HCT116 (cell line): Measurements from ENCODE around the gene PAQR3. TPM values are rescaled to one million over a fixed set of nuclear protein-coding genes. Genes with fewer than 3 reads are reported as not detected.

Experiments
- ATAC-seq: fragments of 200-7000 bp; cut with Tn5 transposase; 2 replicates; pipeline ENCODE4 v1.9.1; 2020; ENCODE audit warnings: mild to moderate bottlenecking, moderate library complexity
- BruUV-seq: library from RNA; stranded (reverse); fragments of 400-500 nt; replicated peaks from 2 replicates; lab custom pipeline; 2021; lab: Mats Ljungman, UMichigan
- CTCF ChIA-PET: fragments of 300-600 bp; sonication (Branson Sonifier 250); formaldehyde crosslinking; loops from one replicate; lab custom pipeline; 2021; ENCODE audit warnings: antibody characterized with exemption; lab: Charles Lee
- POLR2A ChIA-PET: fragments of 300-600, 350-600 bp; sonication (Branson Sonifier 250); formaldehyde crosslinking; loops from one replicate; lab custom pipeline; 2021; ENCODE audit warnings: antibody characterized with exemption; lab: Charles Lee
- RAD21 ChIA-PET, 2 experiments: fragments of 300-600 bp; sonication (Branson Sonifier 250); formaldehyde crosslinking; loops; one replicate each; lab custom pipeline; 2023; ENCODE audit warnings: low total read pairs in 2 of 2; ENCODE audit not compliant: uncharacterized antibody in 2 of 2, unreplicated experiment in 2 of 2, low non-redundant PET in 1 of 2; lab: Charles Lee
- DNase-seq: peaks from one replicate; pipeline ENCODE4 v3.0.0-alpha.2; 2010; ENCODE audit warnings: low read depth, low spot score
- H2AFZ ChIP-seq: fragments of 200-600 bp; shearing (Covaris generic), sonication (generic); 2 replicates; pipeline ENCODE4 v1.6.1; 2017; ENCODE audit warnings: low read depth, mixed run types, mixed read lengths, antibody characterized with exemption, low read length; ENCODE audit not compliant: poor library complexity, severe bottlenecking
- H3K27ac ChIP-seq: 2 replicates; pipeline ENCODE4 v1.5.1; 2012; ENCODE audit warnings: low read depth, low read length
- H3K27me3 ChIP-seq: fragments of 200-600 bp; sonication (generic); 2 replicates; pipeline ENCODE4 v1.6.1; 2016; ENCODE audit warnings: mixed run types, low read length, mixed read lengths; ENCODE audit not compliant: insufficient read depth
- H3K36me3 ChIP-seq, 2 experiments: fragments of 200-500 bp in 1 of 2; fragments of 200-600 bp in 1 of 2; sonication (Bioruptor generic) in 1 of 2; sonication (generic) in 1 of 2; 2 replicates each; pipeline versions ENCODE4 v1.5.1 to v1.6.1; 2014 to 2016; ENCODE audit warnings: low read length in 2 of 2, inconsistent platforms in 1 of 2, mixed read lengths in 1 of 2, mixed run types in 1 of 2; ENCODE audit not compliant: insufficient read depth in 2 of 2, control insufficient read depth in 1 of 2
- H3K4me1 ChIP-seq, 2 experiments: fragments of 200-600 bp in 1 of 2; sonication (generic) in 1 of 2; 2 replicates each; pipeline versions ENCODE4 v1.5.1 to v1.6.1; 2012 to 2017; ENCODE audit warnings: low read length in 2 of 2, inconsistent platforms in 1 of 2, mild to moderate bottlenecking in 1 of 2, mixed read lengths in 1 of 2, mixed run types in 1 of 2, moderate library complexity in 1 of 2; ENCODE audit not compliant: insufficient read depth in 2 of 2, control insufficient read depth in 1 of 2
- H3K4me2 ChIP-seq: fragments of 200-600 bp; sonication (generic); 2 replicates; pipeline ENCODE4 v1.6.1; 2017; ENCODE audit warnings: mixed run types, low read length, mixed read lengths
- H3K4me3 ChIP-seq, 2 experiments: fragments of 200-600 bp in 1 of 2; sonication (generic) in 1 of 2; replicated peaks in 1 of 2; 2 replicates each; pipeline ENCODE4 v1.5.1; 2011 to 2016; ENCODE audit warnings: low read length in 2 of 2, control low read depth in 1 of 2, low read depth in 1 of 2, mild to moderate bottlenecking in 1 of 2, mixed read lengths in 1 of 2, mixed run types in 1 of 2
- H3K79me2 ChIP-seq: fragments of 200-600 bp; sonication (generic); 2 replicates; pipeline ENCODE4 v1.6.1; 2017; ENCODE audit warnings: mild to moderate bottlenecking, mixed run types, low read length, moderate library complexity, mixed read lengths; ENCODE audit not compliant: insufficient read depth
- H3K9ac ChIP-seq: fragments of 200-600 bp; sonication (generic); 2 replicates; pipeline ENCODE4 v1.6.1; 2016; ENCODE audit warnings: low read length, mixed read lengths
- H3K9me2 ChIP-seq: fragments of 200-600 bp; sonication (generic), shearing (Covaris generic); 2 replicates; pipeline ENCODE4 v1.6.1; 2017; ENCODE audit warnings: mixed run types, mild to moderate bottlenecking, moderate library complexity; ENCODE audit not compliant: insufficient read depth
- H3K9me3 ChIP-seq, 2 experiments: fragments of 200-500 bp in 1 of 2; fragments of 200-600 bp in 1 of 2; sonication (Bioruptor generic) in 1 of 2; sonication (generic) in 1 of 2; 2 replicates each; pipeline ENCODE4 v1.6.1; 2014 to 2017; ENCODE audit warnings: low read length in 2 of 2, mixed read lengths in 2 of 2, inconsistent platforms in 1 of 2, low read depth in 1 of 2, mild to moderate bottlenecking in 1 of 2, mixed run types in 1 of 2, moderate library complexity in 1 of 2; ENCODE audit not compliant: control insufficient read depth in 1 of 2, insufficient read depth in 1 of 2
- H4K20me1 ChIP-seq: fragments of 200-600 bp; sonication (generic), shearing (Covaris generic); 2 replicates; pipeline ENCODE4 v1.6.1; 2017; ENCODE audit warnings: mixed run types, mild to moderate bottlenecking, moderate library complexity; ENCODE audit not compliant: insufficient read depth
- CTCF ChIP-seq, 3 experiments: fragments of 200-600 bp in 1 of 3; sonication (generic) in 1 of 3; IDR thresholded peaks in 2 of 3; conservative IDR thresholded peaks in 1 of 3; 2 replicates each; pipeline ENCODE4 v1.5.1; 2012 to 2017; ENCODE audit warnings: low read depth in 2 of 3, low read length in 2 of 3, antibody characterized with exemption in 1 of 3, borderline replicate concordance in 1 of 3, control low read depth in 1 of 3, mild to moderate bottlenecking in 1 of 3, mixed read lengths in 1 of 3, mixed run types in 1 of 3, moderate library complexity in 1 of 3; ENCODE audit not compliant: insufficient read depth in 1 of 3
- EGR1 ChIP-seq: IDR thresholded peaks from 2 replicates; pipeline ENCODE4 v1.6.1; 2012; ENCODE audit warnings: low read depth
- EZH2 ChIP-seq: fragments of 200-600 bp; sonication (generic); IDR thresholded peaks from 2 replicates; pipeline ENCODE4 v1.6.1; 2017; ENCODE audit warnings: antibody characterized with exemption, mixed run types
- JUND ChIP-seq: IDR thresholded peaks from 2 replicates; pipeline ENCODE4 v1.6.1; 2012
- MAX ChIP-seq: IDR thresholded peaks from 2 replicates; pipeline ENCODE4 v1.6.1; 2012
- POLR2A ChIP-seq: IDR thresholded peaks from 2 replicates; pipeline ENCODE4 v1.7.0; 2011; ENCODE audit warnings: borderline replicate concordance; ENCODE audit not compliant: insufficient read depth, insufficient read length; ENCODE audit errors: extremely low read depth
- RAD21 ChIP-seq: IDR thresholded peaks from 2 replicates; pipeline ENCODE4 v1.6.1; 2012; ENCODE audit warnings: low read depth, mild to moderate bottlenecking
- REST ChIP-seq: IDR thresholded peaks from 2 replicates; pipeline ENCODE4 v1.6.1; 2012; ENCODE audit warnings: low read depth
- SIN3A ChIP-seq: IDR thresholded peaks from 2 replicates; pipeline ENCODE4 v1.6.1; 2012; ENCODE audit warnings: low read depth
- SRF ChIP-seq: IDR thresholded peaks from 2 replicates; pipeline ENCODE4 v1.6.1; 2012; ENCODE audit warnings: low read depth
- ZBTB33 ChIP-seq: IDR thresholded peaks from 2 replicates; pipeline ENCODE4 v1.6.1; 2011; ENCODE audit warnings: mild to moderate bottlenecking, low read length, moderate library complexity; ENCODE audit not compliant: insufficient replicate concordance; ENCODE audit errors: extremely low read depth
- ZFX ChIP-seq: fragments of 450-650 bp; IDR thresholded peaks from 2 replicates; pipeline ENCODE4 v1.6.1; 2017
- intact Hi-C: fragments of 100-400 bp; cut with micrococcal nuclease; formaldehyde crosslinking; loops from 2 replicates; pipeline ENCODE4 v1.10.0; 2022
- total RNA-seq: library from RNA; stranded (reverse); gene quantifications from one replicate; pipeline ENCODE4 v1.2.1, GENCODE V29; 2021; ENCODE audit not compliant: unreplicated experiment

PAQR3 gene
- total RNA-seq, 1 experiment from 2014 or later: 32.3 TPM

GRCh38 chr4:78940752-78941151 lies 1.5 kb upstream of the PAQR3 start:
- ChIA-PET CTCF (no interaction called here), RAD21 (no interaction called here), POLR2A (no interaction called here)
- Histone ChIP-seq H3K36me3 (no peaks in the 10 kb centered on the region), H3K4me3 (no peak overlapping the region), H3K79me2 (peaks cover 16% of the 10 kb centered on the region), H3K9me2 (no peaks in the 10 kb centered on the region), H3K27ac (no peak overlapping the region), H2AFZ (no peak overlapping the region), H4K20me1 (no peaks in the 10 kb centered on the region), H3K4me1 (peaks cover 0 to 17% of the 10 kb centered on the region in 2 experiments; a peak in 3 of 4 replicates), H3K4me2 (no peak overlapping the region), H3K27me3 (no peaks in the 10 kb centered on the region), H3K9ac (no peak overlapping the region), H3K9me3 (no peaks in the 10 kb centered on the region)
- no TSS peak for BruUV-seq
- DNase-seq: no peak
- intact Hi-C loops: no loop called here
- ATAC-seq: no peak
- TF ChIP-seq CTCF (IDR thresholded peaks at IDR 0.05 in 2 of 3, conservative IDR thresholded peaks at IDR 0.05 in 1 of 3; ENCODE audit: borderline replicate concordance in 1 of 3, insufficient read depth in 1 of 3, low read depth in 2 of 3, low read length in 2 of 3) (no peak), EZH2 (no peak), SRF (no peak), JUND (no peak), EGR1 (no peak), ZBTB33 (no peak), REST (no peak), ZFX (no peak), RAD21 (no peak), MAX (no peak), SIN3A (no peak), POLR2A (no peak)
